H1 (cell line): ENCODE measurements around the gene SESN1. TPM values are rescaled to one million over a fixed set of nuclear protein-coding genes. Genes with fewer than 3 reads are reported as not detected.
"Not testable (repeated sequence)": the region's sequence is repeated elsewhere in the genome, so short reads cannot be mapped to it uniquely, and the experiment has no call there.

Experiments
- CTCF ChIA-PET: fragments of 300-600 bp; sonication (Branson Sonifier 250); formaldehyde crosslinking; loops from one replicate; lab custom pipeline; 2021; ENCODE audit not compliant: partially characterized antibody; lab: Charles Lee
- POLR2A ChIA-PET: fragments of 300-600 bp; sonication (Branson Sonifier 250); formaldehyde crosslinking; loops from one replicate; lab custom pipeline; 2021; ENCODE audit warnings: inconsistent platforms; ENCODE audit not compliant: partially characterized antibody; lab: Charles Lee
- DNase-seq, 2 experiments: peaks; one replicate each; pipeline versions ENCODE4 v3.0.0 to v3.0.0-alpha.2; 2010 to 2022; ENCODE audit warnings: low spot score in 2 of 2, low read depth in 1 of 2, mixed read lengths in 1 of 2
- FAIRE-seq: peaks from 2 replicates; lab custom pipeline; 2011; peaks lifted over from hg19 to GRCh38; lab: Jason Lieb, UNC
- H2AFZ ChIP-seq: 2 replicates; pipeline ENCODE4 v1.8.1; 2012; ENCODE audit warnings: low read length, inconsistent platforms
- H2AK5ac ChIP-seq: 2 replicates; pipeline ENCODE4 v1.6.1; 2013; ENCODE audit warnings: low read depth, low read length
- H2BK120ac ChIP-seq: replicated peaks from 2 replicates; pipeline ENCODE3; 2013; ENCODE audit warnings: low read depth, low read length, inconsistent platforms
- H2BK12ac ChIP-seq: 2 replicates; pipeline ENCODE4 v1.6.1; 2013; ENCODE audit warnings: low read depth, low read length
- H2BK15ac ChIP-seq: 2 replicates; pipeline ENCODE4 v1.6.1; 2013; ENCODE audit warnings: low read length
- H2BK20ac ChIP-seq: 2 replicates; pipeline ENCODE4 v1.6.1; 2013; ENCODE audit warnings: low read length
- H2BK5ac ChIP-seq: 2 replicates; pipeline ENCODE4 v1.6.1; 2013; ENCODE audit warnings: low read depth, low read length
- H3K14ac ChIP-seq: 2 replicates; pipeline ENCODE4 v1.6.1; 2013; ENCODE audit warnings: inconsistent platforms; ENCODE audit not compliant: insufficient read length
- H3K18ac ChIP-seq: 2 replicates; pipeline ENCODE4 v1.6.1; 2013; ENCODE audit warnings: low read length; ENCODE audit errors: extremely low read depth
- H3K23ac ChIP-seq: 2 replicates; pipeline ENCODE4 v1.6.1; 2013; ENCODE audit warnings: inconsistent platforms; ENCODE audit not compliant: insufficient read length
- H3K23me2 ChIP-seq: 2 replicates; pipeline ENCODE4 v1.6.1; 2013; ENCODE audit warnings: low read depth, low read length
- H3K27ac ChIP-seq: 2 replicates; pipeline ENCODE4 v1.6.1; 2011; ENCODE audit warnings: low read depth, low read length, inconsistent platforms
- H3K27me3 ChIP-seq, 4 experiments: replicated peaks in 1 of 4; 1 replicate in 1 of 4; 2 replicates in 3 of 4; pipeline versions ENCODE4 v1.6.1 to v1.8.1; 2011 to 2013; ENCODE audit warnings: low read length in 3 of 4, mild to moderate bottlenecking in 3 of 4, inconsistent platforms in 2 of 4, mixed read lengths in 2 of 4, moderate library complexity in 1 of 4; ENCODE audit not compliant: control insufficient read depth in 3 of 4, insufficient read depth in 3 of 4; ENCODE audit errors: extremely low read depth in 1 of 4
- H3K36me3 ChIP-seq, 4 experiments: 2 replicates each; pipeline versions ENCODE4 v1.6.1 to v1.8.1; 2011 to 2013; ENCODE audit warnings: mild to moderate bottlenecking in 4 of 4, low read length in 3 of 4, moderate library complexity in 2 of 4, control low read depth in 1 of 4, inconsistent platforms in 1 of 4; ENCODE audit not compliant: insufficient read depth in 4 of 4, control insufficient read depth in 2 of 4
- H3K4ac ChIP-seq: replicated peaks from 2 replicates; pipeline ENCODE3; 2013; ENCODE audit warnings: low read length, low read depth, mixed read lengths, inconsistent platforms; ENCODE audit not compliant: insufficient read length
- H3K4me1 ChIP-seq, 4 experiments: replicated peaks in 1 of 4; 1 replicate in 1 of 4; 2 replicates in 3 of 4; pipeline versions ENCODE4 v1.6.1 to v1.8.1; 2011 to 2013; ENCODE audit warnings: low read length in 3 of 4, inconsistent platforms in 2 of 4, mixed read lengths in 1 of 4; ENCODE audit not compliant: insufficient read depth in 4 of 4, control insufficient read depth in 3 of 4
- H3K4me2 ChIP-seq, 2 experiments: 2 replicates each; pipeline versions ENCODE4 v1.6.1 to v1.8.1; 2011 to 2013; ENCODE audit warnings: low read depth in 2 of 2, low read length in 2 of 2, control low read depth in 1 of 2, inconsistent platforms in 1 of 2, mild to moderate bottlenecking in 1 of 2; ENCODE audit not compliant: insufficient read depth in 1 of 2
- H3K4me3 ChIP-seq, 4 experiments: fragments of 200-600, 300-600 bp in 1 of 4; sonication (generic), shearing (Covaris generic), sonication (Bioruptor Twin) in 1 of 4; 2 replicates each; pipeline versions ENCODE4 v1.5.1 to v1.8.1; 2011 to 2016; ENCODE audit warnings: low read length in 4 of 4, low read depth in 3 of 4, control low read depth in 2 of 4, inconsistent platforms in 2 of 4, mild to moderate bottlenecking in 2 of 4, mixed read lengths in 1 of 4, moderate library complexity in 1 of 4; ENCODE audit not compliant: insufficient read depth in 2 of 4; ENCODE audit errors: extremely low read depth in 1 of 4
- H3K56ac ChIP-seq: replicated peaks from 2 replicates; pipeline ENCODE3; 2013; ENCODE audit warnings: low read depth, mild to moderate bottlenecking, mixed read lengths, low read length, inconsistent platforms; ENCODE audit not compliant: insufficient read length
- H3K79me1 ChIP-seq: 2 replicates; pipeline ENCODE4 v1.6.1; 2013; ENCODE audit warnings: low read depth, low read length, control low read depth
- H3K79me2 ChIP-seq, 2 experiments: 2 replicates each; pipeline versions ENCODE4 v1.6.1 to v1.8.1; 2012 to 2013; ENCODE audit warnings: low read length in 2 of 2, mild to moderate bottlenecking in 2 of 2, inconsistent platforms in 1 of 2; ENCODE audit not compliant: insufficient read depth in 2 of 2, control insufficient read depth in 1 of 2
- H3K9ac ChIP-seq, 4 experiments: replicated peaks in 1 of 4; 1 replicate in 1 of 4; 2 replicates in 3 of 4; pipeline versions ENCODE4 v1.6.1 to v1.8.1; 2011 to 2013; ENCODE audit warnings: low read depth in 3 of 4, low read length in 3 of 4, control low read depth in 2 of 4, mild to moderate bottlenecking in 2 of 4, moderate library complexity in 2 of 4, inconsistent platforms in 1 of 4; ENCODE audit errors: extremely low read depth in 1 of 4
- H3K9me3 ChIP-seq, 2 experiments: 2 replicates each; pipeline versions ENCODE4 v1.6.1 to v1.8.1; 2012 to 2013; ENCODE audit warnings: mild to moderate bottlenecking in 2 of 2, moderate library complexity in 2 of 2, control low read depth in 1 of 2, inconsistent platforms in 1 of 2, low read depth in 1 of 2, low read length in 1 of 2, mixed read lengths in 1 of 2; ENCODE audit not compliant: insufficient read depth in 2 of 2
- H4K20me1 ChIP-seq, 2 experiments: replicated peaks in 1 of 2; 2 replicates each; pipeline versions ENCODE3 to v1.8.1; 2011 to 2013; ENCODE audit warnings: inconsistent platforms in 2 of 2, low read length in 2 of 2, mild to moderate bottlenecking in 1 of 2; ENCODE audit not compliant: insufficient read depth in 2 of 2, control insufficient read depth in 1 of 2
- H4K5ac ChIP-seq: 2 replicates; pipeline ENCODE4 v1.6.1; 2013; ENCODE audit warnings: low read length, low read depth, mixed read lengths, inconsistent platforms; ENCODE audit not compliant: insufficient read length
- H4K8ac ChIP-seq: 2 replicates; pipeline ENCODE4 v1.8.0; 2013; ENCODE audit warnings: mild to moderate bottlenecking, moderate library complexity, low read length, inconsistent platforms; ENCODE audit not compliant: insufficient read depth; ENCODE audit errors: extremely low read depth
- H4K91ac ChIP-seq: replicated peaks from 2 replicates; pipeline ENCODE3; 2013; ENCODE audit warnings: low read length, mixed read lengths, inconsistent platforms; ENCODE audit not compliant: insufficient read length
- WGBS, 2 experiments: shearing (Covaris generic) in 1 of 2; methylation state at CpG; one replicate each; pipeline versions ENCODE4 v1.1.6 to v1.1.7; 2013 to 2015; ENCODE audit warnings: low lambda C conversion rate in 2 of 2, mixed read lengths in 2 of 2, inconsistent platforms in 1 of 2, low coverage in 1 of 2, missing lambda C conversion rate in 1 of 2; ENCODE audit not compliant: insufficient replicate concordance in 2 of 2, insufficient coverage in 1 of 2, insufficient read length in 1 of 2; ENCODE audit errors: extremely low coverage in 1 of 2, missing lambda C conversion rate in 1 of 2; 5-methylcytosine and 5-hydroxymethylcytosine counted together
- polyA plus RNA-seq, 7 experiments: library from polyadenylated mRNA; depleted of rRNA in 3 of 7; stranded (reverse) in 5 of 7; unstranded in 2 of 7; fragments of >200 nt in 5 of 7; fragments of 200-250 nt in 2 of 7; gene quantifications; 1 replicate in 5 of 7; 2 replicates in 1 of 7; 4 replicates in 1 of 7; pipeline versions ENCODE4 v1.2.1 to v1.2.3, GENCODE V29; 2011 to 2013; ENCODE audit warnings: missing spikeins in 2 of 7, mixed read lengths in 2 of 7
- total RNA-seq: library from RNA; stranded (reverse); fragmentation: NEBNext Ultra II Directional; extraction: Animal tissue kit (Norgen Biotek cat#: 25700); gene quantifications from 2 replicates; pipeline ENCODE4 v1.2.1, GENCODE V29; 2021

The SESN1 gene
- total and polyA plus RNA-seq, 2 of the 8 experiments (the other 6 are each of a cell fraction or from before 2014, with no cell fraction given), result 12.8 to 15.6 TPM

DNA sequence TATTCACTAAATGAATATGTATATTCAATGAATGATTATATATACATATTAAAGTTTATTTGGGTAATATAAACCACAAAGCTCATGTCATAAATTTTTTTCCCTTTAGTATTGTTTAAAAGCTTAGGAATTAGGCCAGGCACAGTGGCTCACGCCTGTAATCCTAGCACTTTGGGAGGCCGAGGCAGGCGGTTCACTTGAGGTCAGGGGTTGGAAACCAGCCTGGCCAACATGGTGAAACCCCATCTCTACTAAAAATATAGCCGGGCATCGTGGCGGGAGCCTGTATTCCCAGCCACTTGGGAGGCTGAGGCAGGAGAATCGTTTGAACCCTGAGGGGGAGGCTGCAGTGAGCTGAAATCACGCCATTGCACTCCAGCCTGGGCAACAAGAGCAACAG is 10.5 kb downstream of the SESN1 start:
- H2BK12ac ChIP-seq, H3K4me1 ChIP-seq, H3K27ac ChIP-seq, H3K4ac ChIP-seq, H3K27me3 ChIP-seq, H3K4me2 ChIP-seq, H2BK20ac ChIP-seq, H4K91ac ChIP-seq, H3K79me1 ChIP-seq, H4K5ac ChIP-seq, H3K9me3 ChIP-seq, H3K23me2 ChIP-seq, H2BK5ac ChIP-seq, H2BK120ac ChIP-seq, H3K9ac ChIP-seq, H4K8ac ChIP-seq, FAIRE-seq, H3K56ac ChIP-seq, H3K23ac ChIP-seq, DNase-seq, H2AFZ ChIP-seq, H4K20me1 ChIP-seq, H3K4me3 ChIP-seq, H3K36me3 ChIP-seq, H2AK5ac ChIP-seq, H3K14ac ChIP-seq, H2BK15ac ChIP-seq, H3K18ac ChIP-seq, H3K79me2 ChIP-seq: not testable (repeated sequence)
- ChIA-PET POLR2A (interaction anchor here (1.0 kb wide), 1 partner anchor 10 kb away, joined by 3 read pairs; no protein-coding TSS in a partner anchor), CTCF (interaction anchor here (1.5 to 1.8 kb wide), 2 partner anchors 9 to 559 kb away, joined by 4 read pairs; no protein-coding TSS in a partner anchor)
- WGBS, 2 experiments, result 88% methylated on average over 8 of the region's 8 CpGs; no CpG with 5 or more reads in 1 of the 2 experiments
